Measurements from ENCODE around the gene CLDND1. TPM values are rescaled to one million over a fixed set of nuclear protein-coding genes. Genes with fewer than 3 reads are reported as not detected.
"Not testable (repeated sequence)": the region's sequence is repeated elsewhere in the genome, so short reads cannot be mapped to it uniquely, and the experiment has no call there.

The CLDND1 gene
- total RNA-seq, 2 experiments from 2014 or later, result 410 to 414 TPM

DNA sequence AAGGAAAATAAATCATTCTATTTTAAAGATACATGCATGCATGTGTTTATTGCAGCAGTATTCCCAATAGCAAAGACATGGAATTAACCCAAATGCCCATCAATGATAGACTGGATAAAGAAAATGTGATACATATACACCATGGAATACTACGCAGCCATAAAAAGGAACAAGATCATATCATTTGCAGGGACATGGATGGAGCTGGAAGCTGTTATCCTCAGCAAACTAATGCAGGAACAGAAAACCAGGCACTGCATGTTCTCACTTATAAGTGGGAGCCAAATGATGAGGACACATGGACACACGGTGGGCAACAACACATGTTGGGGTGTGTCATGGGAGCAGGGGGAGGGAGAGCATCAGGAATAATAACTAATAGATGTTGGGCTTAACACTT is 37.1 kb upstream of the CLDND1 start:
- CTCF ChIA-PET, result interaction anchor here (1.0 to 2.3 kb wide), 3 partner anchors 14 to 23 kb away, joined by 3 to 6 read pairs (median 3); no protein-coding TSS in a partner anchor

DNA sequence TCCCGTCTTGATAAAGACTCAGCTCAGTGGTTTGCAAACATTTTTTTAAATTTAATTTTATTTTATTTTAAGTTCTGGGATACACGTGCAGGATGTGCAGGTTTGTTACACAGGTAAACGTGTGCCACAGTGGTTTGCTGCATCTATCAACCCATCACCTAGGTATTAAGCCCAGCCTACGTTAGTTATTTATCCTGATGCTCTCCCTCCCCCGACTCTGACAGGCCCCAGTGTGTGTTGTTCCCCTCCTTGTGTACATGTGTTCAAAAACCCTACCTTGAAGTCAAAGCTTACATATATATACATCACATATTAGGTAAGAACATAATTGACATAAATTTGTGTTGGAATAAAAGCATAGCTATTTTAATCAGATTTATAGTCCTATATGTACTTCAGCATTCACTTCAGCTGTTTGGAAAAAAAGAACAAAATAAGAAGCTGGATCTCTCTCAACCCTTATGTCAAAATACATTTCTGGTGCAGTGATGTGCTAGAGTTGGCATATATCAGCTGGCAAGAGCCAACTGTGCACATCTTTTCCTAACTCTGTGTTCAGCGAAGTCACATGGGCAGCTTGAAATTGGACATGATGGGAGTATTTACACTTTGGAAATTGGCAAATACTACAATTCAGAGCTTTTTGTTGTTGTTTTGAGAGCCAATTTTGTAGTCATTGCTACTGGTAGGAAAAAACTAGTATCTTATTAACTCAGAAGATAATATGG is 35.6 kb upstream of the CLDND1 start:
- Mint-ChIP-seq H3K4me1 (ENCODE audit: low read depth) (peaks cover 87% of the 10 kb centered on the region), H3K4me3 (peak overlapping the region; percentile 89)
- CTCF ChIA-PET, result interaction anchor here (0.7 to 6.6 kb wide), 7 partner anchors 9 to 37 kb away, joined by 3 to 36 read pairs (median 4); partner anchors contain the start of gene CLDND1

More for the DNA sequence above, 37.1 kb upstream of the CLDND1 start:
- DNase-seq; H3K27ac Mint-ChIP-seq; H3K4me3 Mint-ChIP-seq; H3K27me3 Mint-ChIP-seq (ENCODE audit: low read depth); ATAC-seq: not testable (repeated sequence)
- Mint-ChIP-seq H3K36me3 (ENCODE audit: low read depth) (peaks cover 32% of the 10 kb centered on the region), H3K9me3 (ENCODE audit: insufficient read depth) (peaks cover 13% of the 10 kb centered on the region), H3K4me1 (ENCODE audit: low read depth) (peaks cover 91% of the 10 kb centered on the region)
- POLR2A ChIA-PET, result interaction anchor here (1.0 to 11.8 kb wide), 5 partner anchors 10 to 39 kb away, joined by 3 to 217 read pairs (median 7); partner anchors contain the start of genes CLDND1, CPOX and GPR15

DNA sequence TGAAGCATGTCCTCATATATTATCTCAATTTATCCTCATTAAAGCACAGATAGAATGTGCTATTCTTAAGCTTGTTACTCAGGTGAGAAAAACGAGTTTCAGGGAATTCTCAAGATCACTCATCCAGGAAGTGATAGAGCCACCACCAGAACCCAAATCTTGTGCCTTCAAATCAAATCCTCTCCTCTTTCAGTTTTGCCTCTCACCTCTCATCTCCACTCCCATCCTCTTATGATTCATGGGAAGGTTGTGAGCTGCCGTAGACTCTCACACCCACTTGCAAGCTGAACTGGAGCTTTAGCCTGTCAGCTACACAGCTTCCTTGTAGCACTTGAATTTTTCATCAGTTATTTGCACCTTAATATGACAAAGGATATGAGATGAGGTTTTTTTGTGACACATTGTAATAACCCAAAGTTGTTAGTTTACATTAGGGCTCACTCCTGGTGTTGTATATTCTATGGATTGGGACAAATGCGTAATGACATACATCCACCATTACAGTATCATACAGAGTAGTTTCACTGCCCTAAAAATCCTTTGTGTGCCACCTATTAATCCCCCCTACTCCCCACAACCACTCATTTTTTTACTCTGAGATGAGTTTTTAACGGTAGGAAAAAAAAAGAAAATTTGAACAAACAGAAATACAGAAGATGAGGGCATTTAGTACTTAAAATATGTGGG is 34.8 kb upstream of the CLDND1 start:
- Mint-ChIP-seq H3K4me1 (ENCODE audit: low read depth) (peaks cover 88% of the 10 kb centered on the region), H3K27ac (peak overlapping the region; percentile 97)
- CTCF ChIA-PET, result interaction anchor here (0.9 to 6.6 kb wide), 7 partner anchors 8 to 36 kb away, joined by 3 to 36 read pairs (median 21); partner anchors contain the start of genes CLDND1 and GPR15

More for the DNA sequence above, 35.6 kb upstream of the CLDND1 start:
- ATAC-seq (no peak), DNase-seq (no peak)
- Mint-ChIP-seq H3K27ac (peak overlapping the region; percentile 97), H3K9me3 (ENCODE audit: insufficient read depth) (peaks cover 13% of the 10 kb centered on the region), H3K27me3 (ENCODE audit: low read depth) (no peaks in the 10 kb centered on the region), H3K36me3 (ENCODE audit: low read depth) (peaks cover 41% of the 10 kb centered on the region)
- POLR2A ChIA-PET, result interaction anchor here (0.6 to 11.8 kb wide), 8 partner anchors 6 to 37 kb away, joined by 3 to 217 read pairs (median 48); partner anchors contain the start of genes CLDND1, CPOX and GPR15

DNA sequence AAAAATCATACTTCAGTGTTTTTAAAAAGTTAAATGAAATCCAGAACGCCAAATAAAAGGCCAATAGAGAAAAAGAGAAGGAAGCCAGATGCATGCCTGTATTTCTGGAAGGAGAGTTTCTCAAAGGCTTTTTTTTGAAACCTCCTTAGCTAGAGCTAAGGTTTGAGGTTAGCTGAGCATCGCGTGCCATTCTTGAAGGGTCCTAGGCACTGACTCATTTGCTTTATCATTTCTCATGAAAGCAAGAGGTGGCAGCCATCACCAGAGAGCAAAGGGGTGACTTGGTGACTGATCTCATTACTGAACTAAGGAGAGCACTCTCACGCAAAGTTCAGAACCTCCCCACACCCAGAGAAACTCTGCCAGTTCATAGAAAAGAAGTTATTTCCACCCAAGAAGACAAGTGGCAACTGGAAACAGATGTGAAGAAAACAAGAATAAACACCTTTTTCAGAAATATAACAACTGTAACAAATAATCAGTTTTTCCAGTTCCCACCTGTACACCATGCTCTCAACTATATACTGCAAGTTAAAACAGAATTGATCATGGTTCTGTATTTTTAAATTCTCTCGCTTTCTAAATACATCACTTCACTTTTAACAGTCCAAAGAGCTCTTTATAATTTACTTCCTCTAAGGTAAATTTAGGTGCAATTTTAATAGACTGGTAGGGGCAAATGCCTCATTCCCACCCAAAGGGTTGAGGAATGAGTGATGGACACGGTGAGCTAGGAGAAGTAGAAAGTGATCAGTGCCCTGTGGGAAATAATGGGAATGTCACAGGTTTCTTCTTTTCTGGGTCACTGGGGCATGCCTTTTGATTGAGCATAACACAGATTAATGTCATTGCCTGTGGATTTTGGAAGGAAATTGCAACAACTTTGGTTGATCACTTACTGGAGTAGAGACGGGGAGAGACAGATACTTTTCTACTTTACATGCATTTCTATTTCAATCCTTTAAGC is 33.7 kb upstream of the CLDND1 start:
- H3K36me3 Mint-ChIP-seq (ENCODE audit: low read depth), result peaks cover 59% of the 10 kb centered on the region
- ATAC-seq, result peak; percentile 89
- CTCF ChIA-PET, result interaction anchor here (0.6 to 6.6 kb wide), 9 partner anchors 9 to 35 kb away, joined by 3 to 36 read pairs (median 9); partner anchors contain the start of genes CLDND1 and GPR15
- peaks cover 88% of the 10 kb centered on the region for H3K4me1 Mint-ChIP-seq (ENCODE audit: low read depth)
- peak overlapping the region; percentile 97 for H3K27ac Mint-ChIP-seq
- DNase-seq, result peak; percentile 92
- peaks cover 13% of the 10 kb centered on the region for H3K9me3 Mint-ChIP-seq (ENCODE audit: insufficient read depth)
- H3K4me3 Mint-ChIP-seq, result peak overlapping the region; percentile 89
- no peaks in the 10 kb centered on the region for H3K27me3 Mint-ChIP-seq (ENCODE audit: low read depth)
- POLR2A ChIA-PET, result interaction anchor here (1.0 to 11.8 kb wide), 10 partner anchors 8 to 45 kb away, joined by 3 to 217 read pairs (median 26); partner anchors contain the start of genes CLDND1, CPOX and GPR15

More for the DNA sequence above, 34.8 kb upstream of the CLDND1 start:
- DNase-seq (peak; percentile 59), ATAC-seq (peak; percentile 26)
- Mint-ChIP-seq H3K27me3 (ENCODE audit: low read depth) (no peaks in the 10 kb centered on the region), H3K4me3 (peak overlapping the region; percentile 89), H3K36me3 (ENCODE audit: low read depth) (peaks cover 49% of the 10 kb centered on the region), H3K9me3 (ENCODE audit: insufficient read depth) (peaks cover 13% of the 10 kb centered on the region)
- POLR2A ChIA-PET, result interaction anchor here (1.0 to 11.8 kb wide), 9 partner anchors 7 to 41 kb away, joined by 3 to 217 read pairs (median 34); partner anchors contain the start of genes CLDND1, CPOX and GPR15

DNA sequence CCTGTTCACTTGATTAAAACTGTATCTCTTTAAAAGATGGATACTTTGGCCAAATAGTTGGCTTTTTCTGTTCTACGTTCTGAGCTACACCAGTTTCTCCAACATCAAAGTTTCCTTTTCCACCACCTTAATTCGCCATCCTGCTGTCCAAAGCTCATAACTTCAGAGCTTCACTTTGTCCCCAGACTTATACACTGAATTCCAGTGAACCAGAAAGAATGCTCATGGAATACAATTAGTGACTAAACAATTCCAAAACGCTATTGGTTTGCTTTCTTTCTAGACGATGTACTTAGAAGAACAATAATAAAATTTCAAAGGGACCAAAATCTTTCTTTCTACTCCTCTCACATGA is 32.3 kb upstream of the CLDND1 start:
- DNase-seq, result no peak
- ChIA-PET POLR2A (interaction anchor here (0.5 to 11.8 kb wide), 8 partner anchors 10 to 550 kb away, joined by 3 to 217 read pairs (median 48); partner anchors contain the start of genes CLDND1, CPOX and GPR15), CTCF (interaction anchor here (2.5 to 6.6 kb wide), 6 partner anchors 9 to 33 kb away, joined by 10 to 36 read pairs (median 22); partner anchors contain the start of gene CLDND1)
- H3K4me3 Mint-ChIP-seq, result peak overlapping the region; percentile 89
- H3K9me3 Mint-ChIP-seq (ENCODE audit: insufficient read depth), result peaks cover 11% of the 10 kb centered on the region
- peak overlapping the region; percentile 97 for H3K27ac Mint-ChIP-seq
- no peaks in the 10 kb centered on the region for H3K27me3 Mint-ChIP-seq (ENCODE audit: low read depth)
- no peak for ATAC-seq
- H3K36me3 Mint-ChIP-seq (ENCODE audit: low read depth), result peaks cover 65% of the 10 kb centered on the region
- peaks cover 91% of the 10 kb centered on the region for H3K4me1 Mint-ChIP-seq (ENCODE audit: low read depth)

DNA sequence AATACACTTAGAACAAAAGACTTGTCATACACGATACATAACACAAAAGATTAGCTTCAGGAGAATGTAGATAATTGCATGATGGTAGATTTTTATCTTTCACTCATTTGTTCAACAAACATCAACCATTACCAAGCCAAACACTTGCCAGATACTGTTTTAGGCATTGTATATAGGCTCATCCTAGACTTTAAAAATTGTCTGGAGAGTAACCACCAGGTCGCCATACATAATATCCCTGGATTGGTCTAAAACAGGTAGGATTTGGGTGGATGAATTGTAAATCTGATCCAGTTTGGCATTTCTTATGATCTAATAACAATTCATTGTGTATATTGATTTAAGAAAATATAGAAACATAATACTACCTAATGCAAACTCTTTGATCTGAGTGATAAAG is 31.9 kb upstream of the CLDND1 start:
- Mint-ChIP-seq H3K4me1 (ENCODE audit: low read depth) (peaks cover 91% of the 10 kb centered on the region), H3K27me3 (ENCODE audit: low read depth) (no peaks in the 10 kb centered on the region), H3K36me3 (ENCODE audit: low read depth) (peaks cover 65% of the 10 kb centered on the region), H3K9me3 (ENCODE audit: insufficient read depth) (peaks cover 7% of the 10 kb centered on the region), H3K27ac (peak overlapping the region; percentile 97), H3K4me3 (peak overlapping the region; percentile 89)
- ChIA-PET CTCF (interaction anchor here (1.1 to 6.6 kb wide), 7 partner anchors 8 to 33 kb away, joined by 10 to 36 read pairs (median 21); partner anchors contain the start of gene CLDND1), POLR2A (interaction anchor here (0.5 to 11.8 kb wide), 8 partner anchors 10 to 551 kb away, joined by 3 to 217 read pairs (median 48); partner anchors contain the start of genes CLDND1, CPOX and GPR15)
- ATAC-seq (no peak), DNase-seq (no peak)

DNA sequence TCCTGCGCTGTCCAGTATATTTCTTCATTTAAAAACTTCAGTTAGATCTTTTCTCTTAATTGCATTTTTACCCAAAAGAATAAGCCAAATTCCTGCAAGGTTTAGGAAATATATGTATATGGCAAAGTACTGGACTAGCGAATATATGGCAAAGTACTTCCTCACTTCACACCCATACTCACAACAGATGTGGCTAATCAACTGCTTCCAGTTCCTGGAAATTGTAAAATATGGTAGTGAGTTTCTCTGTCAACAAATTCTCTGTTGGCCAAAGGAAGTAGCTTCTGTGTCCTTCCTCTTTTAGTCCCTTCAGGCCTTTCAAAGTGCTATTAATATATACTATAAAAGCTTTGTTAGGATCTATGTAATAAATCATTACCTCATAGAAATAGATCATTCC is 31.1 kb upstream of the CLDND1 start:
- Mint-ChIP-seq H3K27me3 (ENCODE audit: low read depth) (no peaks in the 10 kb centered on the region), H3K9me3 (ENCODE audit: insufficient read depth) (peaks cover 4% of the 10 kb centered on the region), H3K4me3 (peak overlapping the region; percentile 89), H3K36me3 (ENCODE audit: low read depth) (peaks cover 66% of the 10 kb centered on the region), H3K4me1 (ENCODE audit: low read depth) (peaks cover 91% of the 10 kb centered on the region), H3K27ac (peak overlapping the region; percentile 97)
- no peak for DNase-seq
- CTCF ChIA-PET, result interaction anchor here (1.1 to 6.6 kb wide), 6 partner anchors 8 to 32 kb away, joined by 10 to 36 read pairs (median 18); partner anchors contain the start of gene CLDND1
- POLR2A ChIA-PET, result interaction anchor here (3.9 to 11.8 kb wide), 6 partner anchors 11 to 40 kb away, joined by 16 to 217 read pairs (median 88); partner anchors contain the start of genes CLDND1, CPOX and GPR15
- no peak for ATAC-seq

DNA sequence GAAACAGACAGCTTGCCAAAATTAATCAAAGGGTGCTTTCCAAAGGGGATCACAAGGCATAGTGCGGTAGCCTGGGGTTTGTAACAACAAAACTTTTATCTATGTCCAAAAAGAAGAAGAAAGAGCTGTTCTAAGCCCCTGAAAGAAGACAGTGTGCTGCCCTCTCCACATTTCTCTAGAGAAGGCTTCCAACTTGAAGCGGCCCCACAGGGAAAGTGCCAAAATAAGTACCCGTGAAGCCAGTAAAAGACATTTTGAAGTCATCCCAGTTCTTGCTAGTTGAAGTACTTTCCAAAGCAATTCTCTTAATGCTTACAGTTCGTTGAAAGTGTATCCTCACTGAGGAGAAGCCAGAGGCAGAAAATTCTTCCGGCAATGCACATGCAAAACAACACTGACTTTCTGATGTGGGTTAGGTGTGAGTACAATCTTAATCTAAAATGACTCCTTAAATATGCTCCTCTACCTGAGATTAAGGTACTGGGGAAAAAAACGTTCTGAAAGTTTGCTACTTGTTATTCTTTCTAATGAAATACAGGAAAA is 30.4 kb upstream of the CLDND1 start:
- Mint-ChIP-seq H3K4me1 (ENCODE audit: low read depth) (peaks cover 91% of the 10 kb centered on the region), H3K36me3 (ENCODE audit: low read depth) (peaks cover 69% of the 10 kb centered on the region), H3K9me3 (ENCODE audit: insufficient read depth) (peaks cover 4% of the 10 kb centered on the region), H3K27ac (peak overlapping the region; percentile 97), H3K4me3 (peak overlapping the region; percentile 89), H3K27me3 (ENCODE audit: low read depth) (no peaks in the 10 kb centered on the region)
- ATAC-seq, result no peak
- ChIA-PET POLR2A (interaction anchor here (0.9 to 11.8 kb wide), 6 partner anchors 12 to 41 kb away, joined by 3 to 217 read pairs (median 88); partner anchors contain the start of genes CLDND1, CPOX and GPR15), CTCF (interaction anchor here (1.4 to 6.6 kb wide), 5 partner anchors 11 to 31 kb away, joined by 3 to 36 read pairs (median 15); partner anchors contain the start of gene CLDND1)
- DNase-seq, result no peak

DNA sequence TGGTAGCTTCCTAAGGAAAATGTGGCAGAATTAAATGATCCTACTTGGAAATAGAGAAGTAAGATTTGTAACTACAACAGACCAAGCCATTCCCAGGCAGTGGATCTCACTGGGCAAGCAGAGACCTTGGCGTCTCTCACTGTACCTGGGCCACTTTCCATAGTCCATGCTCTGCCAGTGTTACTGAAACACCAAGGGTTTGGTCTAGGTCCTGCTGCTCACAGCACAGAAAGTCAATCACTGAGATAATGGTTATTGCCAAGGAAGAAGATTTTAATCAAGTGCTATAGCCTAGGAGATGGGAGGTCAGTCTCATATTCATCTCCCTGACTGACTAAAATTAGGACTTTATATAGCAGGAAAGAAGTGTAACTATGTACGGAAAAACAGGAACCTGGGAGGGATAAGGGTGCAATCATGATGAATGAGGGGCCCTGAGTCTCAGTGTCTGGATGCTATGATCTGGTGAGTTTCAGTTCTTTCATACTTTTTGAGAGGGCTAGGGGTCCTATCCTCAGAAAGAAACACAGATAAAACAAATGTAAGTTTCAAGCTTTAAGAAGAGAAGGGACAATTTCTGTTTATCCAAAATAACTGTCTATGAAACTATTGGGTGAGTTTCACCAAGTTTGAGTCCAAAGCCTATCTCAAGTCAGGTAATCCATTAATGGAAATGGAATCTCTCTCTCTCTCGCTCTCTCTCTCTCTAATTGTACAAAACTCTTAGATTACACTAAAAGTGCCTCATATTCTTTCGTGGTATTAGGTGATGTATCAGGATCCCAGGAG is 29.7 kb upstream of the CLDND1 start:
- DNase-seq (no peak), ATAC-seq (no peak)
- ChIA-PET POLR2A (interaction anchor here (0.9 to 11.8 kb wide), 6 partner anchors 12 to 41 kb away, joined by 3 to 217 read pairs (median 35); partner anchors contain the start of genes CLDND1, CPOX and GPR15), CTCF (interaction anchor here (1.4 to 6.6 kb wide), 3 partner anchors 11 to 31 kb away, joined by 3 to 36 read pairs (median 6); partner anchors contain the start of gene CLDND1)
- Mint-ChIP-seq H3K4me1 (ENCODE audit: low read depth) (peaks cover 89% of the 10 kb centered on the region), H3K9me3 (ENCODE audit: insufficient read depth) (peaks cover 4% of the 10 kb centered on the region), H3K27me3 (ENCODE audit: low read depth) (no peaks in the 10 kb centered on the region), H3K36me3 (ENCODE audit: low read depth) (peaks cover 71% of the 10 kb centered on the region), H3K4me3 (peak overlapping the region; percentile 89), H3K27ac (peak overlapping the region; percentile 97)

Measured in activated CD8-positive, alpha-beta T cell treated with anti-CD3 and anti-CD28 coated beads, Interleukin-2, amount 10 ng/mL, durations not matched to agents 7 days and 5 days (primary cell).